ENCODE measurements around the gene HDAC9.

- TF ChIP-seq CTCF (IDR thresholded peaks at IDR 0.05) (no peak), POLR2AphosphoS5 (IDR thresholded peaks at IDR 0.05) (no peak), POLR2A (IDR thresholded peaks at IDR 0.05) (no peak)
Measured at GRCh38 chr7:18803923-18804322, 308.4 kb downstream of the HDAC9 start.
